Panc1 (cell line): ENCODE results near the gene TLCD2. TPM values are rescaled to one million over a fixed set of nuclear protein-coding genes. Genes with fewer than 3 reads are reported as not detected.

Source experiments
- ATAC-seq: fragments of 200-7000 bp; cut with Tn5 transposase; 2 replicates; pipeline ENCODE4 v1.9.1; 2020; ENCODE audit warnings: mild to moderate bottlenecking, moderate library complexity
- BruUV-seq: library from RNA; stranded (reverse); fragments of 400-500 nt; replicated peaks from 2 replicates; lab custom pipeline; 2021; lab: Mats Ljungman, UMichigan
- CTCF ChIA-PET: fragments of 300-600 bp; sonication (Branson Sonifier 250); formaldehyde crosslinking; loops from one replicate; lab custom pipeline; 2022; ENCODE audit warnings: antibody characterized with exemption; lab: Charles Lee
- POLR2A ChIA-PET: fragments of 300-600 bp; sonication (Branson Sonifier 250); formaldehyde crosslinking; loops from one replicate; lab custom pipeline; 2022; ENCODE audit warnings: antibody characterized with exemption; lab: Charles Lee
- DNase-seq: peaks from one replicate; pipeline ENCODE4 v3.0.0-alpha.2; 2010; ENCODE audit warnings: low read depth, low spot score
- H3K27ac ChIP-seq: 2 replicates; pipeline ENCODE4 v1.5.1; 2011; ENCODE audit warnings: mild to moderate bottlenecking, low read length, inconsistent platforms
- H3K27me3 ChIP-seq: fragments of 200-500 bp; sonication (Bioruptor generic); 2 replicates; pipeline ENCODE4 v1.6.0; 2014; ENCODE audit warnings: low read length, inconsistent platforms; ENCODE audit not compliant: control insufficient read depth, insufficient read depth
- H3K36me3 ChIP-seq: fragments of 200-500 bp; sonication (Bioruptor generic); 2 replicates; pipeline ENCODE4 v1.5.1; 2014; ENCODE audit warnings: inconsistent platforms, mild to moderate bottlenecking, low read length, moderate library complexity; ENCODE audit not compliant: control insufficient read depth, insufficient read depth
- H3K4me1 ChIP-seq: 2 replicates; pipeline ENCODE4 v1.5.1; 2011; ENCODE audit warnings: inconsistent platforms, mild to moderate bottlenecking, low read length, moderate library complexity; ENCODE audit not compliant: control insufficient read depth, insufficient read depth
- H3K4me3 ChIP-seq, 2 experiments: 2 replicates each; pipeline ENCODE4 v1.5.1; 2011 to 2012; ENCODE audit warnings: low read depth in 2 of 2, low read length in 2 of 2, mild to moderate bottlenecking in 2 of 2, inconsistent platforms in 1 of 2, moderate library complexity in 1 of 2
- H3K9me3 ChIP-seq: fragments of 200-500 bp; sonication (Bioruptor generic); 2 replicates; pipeline ENCODE4 v1.5.1; 2014; ENCODE audit warnings: low read depth, mild to moderate bottlenecking, inconsistent platforms, low read length, moderate library complexity; ENCODE audit not compliant: control insufficient read depth, insufficient read depth
- POLR2AphosphoS5 ChIP-seq: IDR thresholded peaks from 2 replicates; pipeline ENCODE4 v1.6.1; 2012; ENCODE audit warnings: mild to moderate bottlenecking, low read depth, low read length, moderate library complexity
- SIN3A ChIP-seq: IDR thresholded peaks from 2 replicates; pipeline ENCODE4 v1.6.1; 2012; ENCODE audit warnings: low read depth, mild to moderate bottlenecking, low read length, moderate library complexity, borderline replicate concordance; ENCODE audit not compliant: insufficient read depth
- TCF7L2 ChIP-seq: IDR thresholded peaks from 2 replicates; pipeline ENCODE4 v1.6.1; 2011; ENCODE audit warnings: mild to moderate bottlenecking, low read depth, low read length, inconsistent platforms
- in situ Hi-C: cut with HindIII; loops from 2 replicates; pipeline ENCODE4 v1.10.0; 2016; ENCODE audit warnings: low sequenced_read_pairs, low pct_unique_long_range_greater_than_20kb
- intact Hi-C: fragments of 100-400 bp; cut with micrococcal nuclease; formaldehyde crosslinking; loops from one replicate; pipeline ENCODE4 v1.10.0; 2022; ENCODE audit not compliant: unreplicated experiment
- total RNA-seq: library from RNA; stranded (reverse); gene quantifications from one replicate; pipeline ENCODE4 v1.2.1, GENCODE V29; 2021; ENCODE audit not compliant: unreplicated experiment
- TF ChIP-seq, protein P1 (sequence below), 2 experiments: IDR thresholded peaks; 2 replicates each; pipeline ENCODE4 v1.6.1; 2011 to 2012; ENCODE audit warnings: low read depth in 2 of 2, control low read depth in 1 of 2, low read length in 1 of 2, mild to moderate bottlenecking in 1 of 2, moderate library complexity in 1 of 2; ENCODE audit not compliant: insufficient read depth in 1 of 2
- TF ChIP-seq, protein P2 (sequence below): fragments of 450-650 bp; IDR thresholded peaks from 2 replicates; pipeline ENCODE4 v1.5.1; 2017; ENCODE audit warnings: mild to moderate bottlenecking

Gene TLCD2
- total RNA-seq, 1 experiment from 2014 or later, result 7.0 TPM

DNA sequence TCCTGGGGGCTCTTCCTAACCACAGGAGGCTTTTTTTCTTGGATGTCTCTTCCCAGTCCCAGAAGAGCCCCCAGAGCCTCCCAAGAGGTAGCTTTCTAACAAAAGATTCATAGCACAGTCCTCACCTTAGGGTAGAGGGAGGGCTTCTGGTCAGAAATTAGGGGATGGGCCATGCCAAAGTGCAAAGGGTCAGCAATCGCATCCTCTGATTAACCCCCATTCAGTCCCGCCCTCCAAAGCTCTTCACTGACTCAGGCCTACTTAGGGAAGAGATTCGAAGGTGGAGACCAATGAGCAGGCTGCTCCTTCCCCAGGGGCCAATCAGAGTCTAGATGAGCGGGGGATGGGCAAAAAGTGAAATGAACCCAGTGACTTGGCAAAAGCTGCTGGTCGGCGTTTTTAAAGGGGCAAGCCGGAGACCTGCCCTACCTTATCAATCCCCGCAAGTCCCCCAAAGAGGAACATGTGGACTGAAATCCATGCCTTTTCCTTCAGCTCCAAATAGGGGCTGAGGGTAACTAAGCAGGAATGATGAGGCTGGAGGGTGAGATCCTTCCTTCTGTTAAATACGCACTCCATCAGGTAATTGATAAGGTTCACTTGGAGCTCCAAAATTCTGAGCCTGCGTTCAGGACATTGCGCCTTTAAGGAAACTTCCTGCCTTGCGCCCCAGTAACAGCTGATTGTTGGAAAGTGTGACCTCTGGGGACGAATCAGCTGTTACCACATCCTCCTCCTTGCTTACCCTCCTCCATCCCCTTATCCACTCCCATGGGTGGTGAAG lies 6.9 kb upstream of the TLCD2 start:
- in situ Hi-C loops, result no loop called here
- TF ChIP-seq, protein P1, sequence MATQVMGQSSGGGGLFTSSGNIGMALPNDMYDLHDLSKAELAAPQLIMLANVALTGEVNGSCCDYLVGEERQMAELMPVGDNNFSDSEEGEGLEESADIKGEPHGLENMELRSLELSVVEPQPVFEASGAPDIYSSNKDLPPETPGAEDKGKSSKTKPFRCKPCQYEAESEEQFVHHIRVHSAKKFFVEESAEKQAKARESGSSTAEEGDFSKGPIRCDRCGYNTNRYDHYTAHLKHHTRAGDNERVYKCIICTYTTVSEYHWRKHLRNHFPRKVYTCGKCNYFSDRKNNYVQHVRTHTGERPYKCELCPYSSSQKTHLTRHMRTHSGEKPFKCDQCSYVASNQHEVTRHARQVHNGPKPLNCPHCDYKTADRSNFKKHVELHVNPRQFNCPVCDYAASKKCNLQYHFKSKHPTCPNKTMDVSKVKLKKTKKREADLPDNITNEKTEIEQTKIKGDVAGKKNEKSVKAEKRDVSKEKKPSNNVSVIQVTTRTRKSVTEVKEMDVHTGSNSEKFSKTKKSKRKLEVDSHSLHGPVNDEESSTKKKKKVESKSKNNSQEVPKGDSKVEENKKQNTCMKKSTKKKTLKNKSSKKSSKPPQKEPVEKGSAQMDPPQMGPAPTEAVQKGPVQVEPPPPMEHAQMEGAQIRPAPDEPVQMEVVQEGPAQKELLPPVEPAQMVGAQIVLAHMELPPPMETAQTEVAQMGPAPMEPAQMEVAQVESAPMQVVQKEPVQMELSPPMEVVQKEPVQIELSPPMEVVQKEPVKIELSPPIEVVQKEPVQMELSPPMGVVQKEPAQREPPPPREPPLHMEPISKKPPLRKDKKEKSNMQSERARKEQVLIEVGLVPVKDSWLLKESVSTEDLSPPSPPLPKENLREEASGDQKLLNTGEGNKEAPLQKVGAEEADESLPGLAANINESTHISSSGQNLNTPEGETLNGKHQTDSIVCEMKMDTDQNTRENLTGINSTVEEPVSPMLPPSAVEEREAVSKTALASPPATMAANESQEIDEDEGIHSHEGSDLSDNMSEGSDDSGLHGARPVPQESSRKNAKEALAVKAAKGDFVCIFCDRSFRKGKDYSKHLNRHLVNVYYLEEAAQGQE (IDR thresholded peaks at IDR 0.05; ENCODE audit: insufficient read depth in 1 of 2, low read depth in 2 of 2, low read length in 1 of 2), result no peak
- TF ChIP-seq POLR2AphosphoS5 (peak; percentile 32; the same call in 1 of the 2 replicates), TCF7L2 (peak; percentile 61), SIN3A (0 out of 2 replicates have a peak, but pooled peaks have one; percentile 36)
- TF ChIP-seq, protein P2, sequence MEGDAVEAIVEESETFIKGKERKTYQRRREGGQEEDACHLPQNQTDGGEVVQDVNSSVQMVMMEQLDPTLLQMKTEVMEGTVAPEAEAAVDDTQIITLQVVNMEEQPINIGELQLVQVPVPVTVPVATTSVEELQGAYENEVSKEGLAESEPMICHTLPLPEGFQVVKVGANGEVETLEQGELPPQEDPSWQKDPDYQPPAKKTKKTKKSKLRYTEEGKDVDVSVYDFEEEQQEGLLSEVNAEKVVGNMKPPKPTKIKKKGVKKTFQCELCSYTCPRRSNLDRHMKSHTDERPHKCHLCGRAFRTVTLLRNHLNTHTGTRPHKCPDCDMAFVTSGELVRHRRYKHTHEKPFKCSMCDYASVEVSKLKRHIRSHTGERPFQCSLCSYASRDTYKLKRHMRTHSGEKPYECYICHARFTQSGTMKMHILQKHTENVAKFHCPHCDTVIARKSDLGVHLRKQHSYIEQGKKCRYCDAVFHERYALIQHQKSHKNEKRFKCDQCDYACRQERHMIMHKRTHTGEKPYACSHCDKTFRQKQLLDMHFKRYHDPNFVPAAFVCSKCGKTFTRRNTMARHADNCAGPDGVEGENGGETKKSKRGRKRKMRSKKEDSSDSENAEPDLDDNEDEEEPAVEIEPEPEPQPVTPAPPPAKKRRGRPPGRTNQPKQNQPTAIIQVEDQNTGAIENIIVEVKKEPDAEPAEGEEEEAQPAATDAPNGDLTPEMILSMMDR, result no peak
- Histone ChIP-seq H3K9me3 (no peaks in the 10 kb centered on the region), H3K4me1 (peaks cover 36% of the 10 kb centered on the region), H3K27me3 (no peaks in the 10 kb centered on the region), H3K27ac (peak overlapping the region; percentile 99), H3K4me3 (peak overlapping the region; percentile 78 to 79), H3K36me3 (peaks cover 4% of the 10 kb centered on the region; the same call in 1 of the 2 replicates)
- CTCF ChIA-PET, result interaction anchor here (0.6 to 1.3 kb wide), 2 partner anchors 67 to 578 kb away, joined by 3 to 5 read pairs; no protein-coding TSS in a partner anchor
- no TSS peak for BruUV-seq
- POLR2A ChIA-PET, result interaction anchor here (0.6 to 1.1 kb wide), 4 partner anchors 71 to 281 kb away, joined by 3 to 7 read pairs (median 3); partner anchors contain the start of gene SCARF1
- ATAC-seq (peak; percentile 82), DNase-seq (peak; percentile 99)
- intact Hi-C loops, result no loop called here

DNA sequence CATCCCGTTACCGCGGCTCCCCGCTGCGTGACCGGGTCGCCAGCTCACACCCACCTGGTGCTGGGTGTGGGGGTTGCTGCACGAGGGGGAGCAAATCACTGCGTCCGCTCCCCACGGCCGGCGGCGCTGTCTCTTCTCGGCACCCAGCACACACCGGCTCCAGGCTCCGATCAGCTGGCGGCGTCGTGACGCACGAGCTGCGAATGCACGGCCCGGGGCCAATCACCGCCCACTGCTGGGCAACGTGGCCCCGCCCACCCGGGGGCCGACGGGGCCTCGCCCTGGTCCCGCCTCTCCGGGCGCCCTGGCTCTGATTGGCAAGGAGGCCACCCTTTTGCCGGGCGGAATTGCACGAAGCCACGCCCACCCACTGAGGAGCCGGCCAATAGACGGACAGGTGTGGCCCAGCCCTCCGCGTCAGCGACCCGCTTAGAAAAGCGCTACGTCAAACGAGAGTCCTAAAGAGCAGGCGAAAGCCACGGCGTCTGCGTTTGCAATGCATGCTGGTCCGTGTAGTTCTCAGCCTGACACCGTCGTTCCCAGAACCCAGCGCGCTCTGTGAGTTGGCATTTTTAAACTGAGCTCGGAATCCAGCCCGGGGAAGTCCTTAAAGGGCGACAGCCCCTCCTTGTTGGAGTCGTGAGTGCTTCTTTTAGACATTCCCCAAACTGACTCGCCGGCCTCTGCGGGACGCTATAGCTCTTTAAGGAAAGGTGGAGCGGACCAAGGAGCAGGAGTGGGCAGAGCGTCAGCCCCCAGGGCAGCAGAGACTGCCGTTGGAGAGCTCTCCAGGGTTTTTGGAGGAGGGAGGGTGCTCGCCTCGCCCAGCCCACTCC lies 6.1 kb upstream of the TLCD2 start:
- TF ChIP-seq, protein P1 (IDR thresholded peaks at IDR 0.05; ENCODE audit: insufficient read depth in 1 of 2, low read depth in 2 of 2, low read length in 1 of 2), result 0 out of 4 replicates have a peak, but pooled peaks of 1 of the 2 experiments have one; percentile 31
- TF ChIP-seq, protein P2, result no peak
- TF ChIP-seq TCF7L2 (no peak), SIN3A (peak; percentile 90; the same call in 1 of the 2 replicates), POLR2AphosphoS5 (peak; percentile 74)
- Histone ChIP-seq H3K27ac (peak overlapping the region; percentile 99), H3K9me3 (no peaks in the 10 kb centered on the region), H3K4me1 (peaks cover 44% of the 10 kb centered on the region), H3K4me3 (peak overlapping the region; percentile 78 to 79), H3K36me3 (peaks cover 4% of the 10 kb centered on the region; the same call in 1 of the 2 replicates), H3K27me3 (no peaks in the 10 kb centered on the region)
- ChIA-PET POLR2A (interaction anchor here (0.5 to 1.1 kb wide), 4 partner anchors 72 to 190 kb away, joined by 3 to 10 read pairs (median 8); no protein-coding TSS in a partner anchor), CTCF (interaction anchor here (1.3 kb wide), 1 partner anchor 67 kb away, joined by 5 read pairs; no protein-coding TSS in a partner anchor)
- DNase-seq, result peak; percentile 99
- in situ Hi-C loops (no loop called here), intact Hi-C loops (no loop called here)
- BruUV-seq, result no TSS peak
- peak; percentile 84 for ATAC-seq
